Nephron progenitor cell (in vitro differentiated cells): ENCODE measurements around the gene PTPRD.

Experiments
- DNase-seq: peaks from one replicate; pipeline ENCODE4 v3.0.0; 2021
- H3K27ac Mint-ChIP-seq: 2 replicates; pipeline ENCODE4 v1.8.0; 2021; ENCODE audit warnings: mild to moderate bottlenecking, moderate library complexity, mixed read lengths
- H3K27me3 Mint-ChIP-seq: 2 replicates; pipeline ENCODE4 v1.8.0; 2021; ENCODE audit warnings: mild to moderate bottlenecking, low read depth, mixed read lengths; ENCODE audit not compliant: poor library complexity
- H3K36me3 Mint-ChIP-seq: 2 replicates; pipeline ENCODE4 v1.8.0; 2021; ENCODE audit warnings: low read depth, mixed read lengths
- H3K4me1 Mint-ChIP-seq: 2 replicates; pipeline ENCODE4 v1.8.0; 2021; ENCODE audit warnings: mixed read lengths
- H3K4me3 Mint-ChIP-seq: 2 replicates; pipeline ENCODE4 v1.8.0; 2021; ENCODE audit warnings: mild to moderate bottlenecking, moderate library complexity, mixed read lengths
- H3K9me3 Mint-ChIP-seq: 2 replicates; pipeline ENCODE4 v1.8.0; 2021; ENCODE audit warnings: mild to moderate bottlenecking, moderate library complexity, mixed read lengths
- TF ChIP-seq, protein P1 (sequence below): fragments of 200-600 bp; sonication (generic); IDR thresholded peaks from 2 replicates; pipeline ENCODE4 v1.5.0; 2021; ENCODE audit warnings: antibody characterized with exemption

The PTPRD gene

DNA sequence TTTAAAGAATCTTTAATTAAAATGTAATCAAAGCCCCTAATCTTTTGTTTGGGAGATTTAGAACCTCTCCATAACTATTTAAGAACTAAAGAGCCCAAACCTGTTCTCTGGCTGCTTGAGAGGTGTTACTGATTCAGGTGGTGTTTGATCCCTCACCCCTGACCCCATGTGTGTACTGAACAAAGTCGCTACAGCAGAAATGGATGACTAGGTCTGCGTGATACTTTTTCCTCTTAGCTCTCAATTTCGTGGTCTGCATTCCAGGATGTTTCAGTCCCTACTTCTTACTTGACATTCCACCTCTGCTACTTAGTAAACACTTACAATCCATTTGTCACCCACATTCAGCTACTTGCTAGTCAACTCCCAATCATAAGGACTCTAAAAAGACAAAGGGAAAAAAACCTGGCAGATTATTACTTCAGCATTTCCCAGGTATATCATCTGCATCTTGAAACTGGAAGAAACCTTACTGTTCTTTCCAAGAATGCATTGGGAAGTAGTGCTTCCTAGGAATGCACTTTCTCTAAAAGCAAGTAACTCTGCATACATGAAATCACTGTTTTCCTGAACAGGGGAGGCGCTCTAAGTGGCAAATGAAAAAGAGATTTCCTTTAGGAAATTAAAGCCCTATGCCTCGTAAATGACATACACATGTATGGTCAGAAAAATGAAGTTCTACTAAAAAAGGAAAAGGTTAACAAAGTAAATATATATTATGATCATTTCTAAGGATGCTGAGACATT is 1091.6 kb downstream of the PTPRD start:
- H3K27ac Mint-ChIP-seq: no peak overlapping the region
- H3K4me3 Mint-ChIP-seq: no peak overlapping the region
- peaks cover 12% of the 10 kb centered on the region for H3K4me1 Mint-ChIP-seq
- H3K9me3 Mint-ChIP-seq: no peaks in the 10 kb centered on the region
- no peak for DNase-seq
- TF ChIP-seq, protein P1, sequence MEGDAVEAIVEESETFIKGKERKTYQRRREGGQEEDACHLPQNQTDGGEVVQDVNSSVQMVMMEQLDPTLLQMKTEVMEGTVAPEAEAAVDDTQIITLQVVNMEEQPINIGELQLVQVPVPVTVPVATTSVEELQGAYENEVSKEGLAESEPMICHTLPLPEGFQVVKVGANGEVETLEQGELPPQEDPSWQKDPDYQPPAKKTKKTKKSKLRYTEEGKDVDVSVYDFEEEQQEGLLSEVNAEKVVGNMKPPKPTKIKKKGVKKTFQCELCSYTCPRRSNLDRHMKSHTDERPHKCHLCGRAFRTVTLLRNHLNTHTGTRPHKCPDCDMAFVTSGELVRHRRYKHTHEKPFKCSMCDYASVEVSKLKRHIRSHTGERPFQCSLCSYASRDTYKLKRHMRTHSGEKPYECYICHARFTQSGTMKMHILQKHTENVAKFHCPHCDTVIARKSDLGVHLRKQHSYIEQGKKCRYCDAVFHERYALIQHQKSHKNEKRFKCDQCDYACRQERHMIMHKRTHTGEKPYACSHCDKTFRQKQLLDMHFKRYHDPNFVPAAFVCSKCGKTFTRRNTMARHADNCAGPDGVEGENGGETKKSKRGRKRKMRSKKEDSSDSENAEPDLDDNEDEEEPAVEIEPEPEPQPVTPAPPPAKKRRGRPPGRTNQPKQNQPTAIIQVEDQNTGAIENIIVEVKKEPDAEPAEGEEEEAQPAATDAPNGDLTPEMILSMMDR: no peak
- no peaks in the 10 kb centered on the region for H3K36me3 Mint-ChIP-seq
- no peaks in the 10 kb centered on the region for H3K27me3 Mint-ChIP-seq

DNA sequence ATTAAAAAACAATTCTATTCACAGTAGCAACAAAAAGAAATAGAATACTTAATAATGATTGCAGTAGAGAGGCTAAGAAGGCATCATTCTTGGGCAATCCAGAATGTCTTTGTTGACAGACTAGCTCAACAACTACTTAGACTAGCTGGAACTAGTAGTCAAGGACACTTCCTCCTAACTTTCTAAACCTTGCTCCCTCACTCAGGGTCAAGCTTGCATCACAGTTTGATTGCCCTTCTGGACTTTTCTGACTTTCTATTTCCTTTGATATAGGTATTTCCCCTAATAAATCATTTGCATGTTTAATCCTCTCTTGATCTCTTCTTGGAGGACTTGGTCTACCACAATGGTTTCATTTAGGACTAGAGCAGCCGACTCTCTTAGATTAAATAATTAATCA is 1107.9 kb downstream of the PTPRD start:
- no peaks in the 10 kb centered on the region for H3K27me3 Mint-ChIP-seq
- H3K9me3 Mint-ChIP-seq: no peaks in the 10 kb centered on the region
- TF ChIP-seq, protein P1: no peak
- H3K27ac Mint-ChIP-seq: no peak overlapping the region
- DNase-seq: no peak
- H3K36me3 Mint-ChIP-seq: no peaks in the 10 kb centered on the region
- H3K4me3 Mint-ChIP-seq: no peak overlapping the region
- no peaks in the 10 kb centered on the region for H3K4me1 Mint-ChIP-seq

DNA sequence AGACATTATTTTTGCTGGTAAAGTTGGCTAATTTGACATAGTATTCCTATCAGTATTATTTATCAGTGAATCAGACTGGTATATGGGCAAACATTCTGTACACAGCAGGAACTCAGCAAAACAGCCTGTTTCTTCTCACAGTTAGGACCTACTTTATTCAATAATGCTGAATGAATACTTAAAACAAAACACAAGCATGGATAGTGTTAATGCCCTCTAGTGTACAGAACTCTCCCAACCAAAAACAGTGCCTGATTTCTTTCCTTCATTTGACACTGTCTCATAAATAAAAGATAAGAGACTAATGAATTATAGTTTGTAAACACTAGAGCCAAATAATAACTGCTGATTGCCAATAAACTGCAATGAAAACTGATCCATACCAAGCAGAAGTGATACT is 1113.3 kb downstream of the PTPRD start:
- no peaks in the 10 kb centered on the region for H3K4me1 Mint-ChIP-seq
- peaks cover 11% of the 10 kb centered on the region for H3K9me3 Mint-ChIP-seq
- H3K27me3 Mint-ChIP-seq: peaks cover 2% of the 10 kb centered on the region
- TF ChIP-seq, protein P1: no peak
- H3K27ac Mint-ChIP-seq: no peak overlapping the region
- no peak for DNase-seq
- no peaks in the 10 kb centered on the region for H3K36me3 Mint-ChIP-seq
- H3K4me3 Mint-ChIP-seq: no peak overlapping the region

DNA sequence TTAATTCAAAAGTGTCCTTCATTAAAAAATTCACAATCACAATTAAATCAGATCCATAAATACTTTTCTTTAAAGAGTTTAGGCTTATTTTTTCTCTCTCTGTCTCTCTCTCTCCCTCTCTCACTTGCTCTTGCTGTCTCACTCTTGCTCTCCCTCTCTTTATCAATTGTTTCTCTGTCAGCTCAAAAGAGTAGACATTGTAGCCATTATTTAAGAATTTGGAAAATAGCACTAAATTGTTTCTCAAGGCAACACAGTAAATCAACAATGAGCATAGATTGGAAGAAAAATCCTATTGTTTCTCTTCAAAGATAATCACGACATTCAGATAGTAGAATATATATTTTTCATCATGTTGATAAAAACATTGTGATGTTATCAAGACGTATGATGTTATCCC is 1114.0 kb downstream of the PTPRD start:
- Mint-ChIP-seq H3K9me3 (peaks cover 18% of the 10 kb centered on the region), H3K27ac (no peak overlapping the region), H3K4me3 (no peak overlapping the region), H3K27me3 (peaks cover 2% of the 10 kb centered on the region), H3K4me1 (no peaks in the 10 kb centered on the region), H3K36me3 (no peaks in the 10 kb centered on the region)
- no peak for DNase-seq
- TF ChIP-seq, protein P1: no peak

DNA sequence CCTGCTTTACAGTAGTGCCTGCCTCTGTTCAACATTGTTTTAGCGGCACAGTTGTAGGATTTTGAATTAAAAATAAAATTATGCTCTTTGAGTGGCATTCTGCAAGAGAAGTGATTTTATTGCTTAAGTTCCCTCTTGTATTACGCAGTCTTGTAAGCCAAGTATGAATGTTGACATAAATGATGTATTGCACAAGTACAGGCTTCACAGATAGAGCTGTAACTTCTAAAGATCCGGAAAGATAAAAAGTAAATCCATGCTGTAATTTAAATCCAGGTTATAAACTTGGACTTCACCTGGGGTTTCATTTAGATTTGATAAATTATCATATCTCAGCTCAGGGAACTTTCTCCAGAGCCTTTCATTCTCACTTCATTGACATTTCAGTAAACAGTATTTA is 1114.7 kb downstream of the PTPRD start:
- TF ChIP-seq, protein P1: no peak
- H3K4me1 Mint-ChIP-seq: no peaks in the 10 kb centered on the region
- H3K9me3 Mint-ChIP-seq: peaks cover 20% of the 10 kb centered on the region
- no peak for DNase-seq
- H3K36me3 Mint-ChIP-seq: no peaks in the 10 kb centered on the region
- peaks cover 2% of the 10 kb centered on the region for H3K27me3 Mint-ChIP-seq
- no peak overlapping the region for H3K27ac Mint-ChIP-seq
- H3K4me3 Mint-ChIP-seq: no peak overlapping the region

DNA sequence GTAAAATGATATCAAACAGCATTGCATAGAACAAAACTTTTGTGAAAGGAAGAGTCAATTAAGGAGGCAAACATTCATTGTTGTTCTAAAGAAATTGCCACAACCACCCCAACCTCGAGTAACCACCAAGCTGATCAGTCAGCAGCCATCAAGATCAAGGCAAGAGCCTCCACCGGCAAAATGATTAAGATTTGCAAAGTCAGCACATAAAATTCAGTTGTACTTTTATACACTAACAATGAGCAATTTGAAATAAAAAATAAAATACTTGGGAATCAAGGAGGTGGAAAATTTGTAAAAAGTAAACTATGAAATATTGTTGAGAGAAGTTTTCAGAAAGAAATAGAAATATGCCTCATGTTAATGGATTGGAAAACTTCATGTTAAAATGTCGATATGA is 1118.5 kb downstream of the PTPRD start:
- no peak overlapping the region for H3K27ac Mint-ChIP-seq
- H3K36me3 Mint-ChIP-seq: no peaks in the 10 kb centered on the region
- no peak overlapping the region for H3K4me3 Mint-ChIP-seq
- DNase-seq: no peak
- TF ChIP-seq, protein P1: no peak
- H3K9me3 Mint-ChIP-seq: peaks cover 20% of the 10 kb centered on the region
- H3K4me1 Mint-ChIP-seq: no peaks in the 10 kb centered on the region
- H3K27me3 Mint-ChIP-seq: peaks cover 2% of the 10 kb centered on the region
